Fibroblast of skin of back (primary cell): ENCODE results near the gene GTF2IRD1.
"Not testable (repeated sequence)": the region's sequence is repeated elsewhere in the genome, so short reads cannot be mapped to it uniquely, and the experiment has no call there.

ENCODE experiments used
- DNase-seq: peaks from one replicate; pipeline ENCODE4 v3.0.0-alpha.2; 2013

GTF2IRD1 gene

GRCh38 chr7:74493295-74493694 lies 39.6 kb downstream of the GTF2IRD1 start:
- no peak for DNase-seq

- no peak for DNase-seq
These were observed 40.4 kb downstream of the GTF2IRD1 start for GRCh38 chr7:74494076-74494548.

DNA sequence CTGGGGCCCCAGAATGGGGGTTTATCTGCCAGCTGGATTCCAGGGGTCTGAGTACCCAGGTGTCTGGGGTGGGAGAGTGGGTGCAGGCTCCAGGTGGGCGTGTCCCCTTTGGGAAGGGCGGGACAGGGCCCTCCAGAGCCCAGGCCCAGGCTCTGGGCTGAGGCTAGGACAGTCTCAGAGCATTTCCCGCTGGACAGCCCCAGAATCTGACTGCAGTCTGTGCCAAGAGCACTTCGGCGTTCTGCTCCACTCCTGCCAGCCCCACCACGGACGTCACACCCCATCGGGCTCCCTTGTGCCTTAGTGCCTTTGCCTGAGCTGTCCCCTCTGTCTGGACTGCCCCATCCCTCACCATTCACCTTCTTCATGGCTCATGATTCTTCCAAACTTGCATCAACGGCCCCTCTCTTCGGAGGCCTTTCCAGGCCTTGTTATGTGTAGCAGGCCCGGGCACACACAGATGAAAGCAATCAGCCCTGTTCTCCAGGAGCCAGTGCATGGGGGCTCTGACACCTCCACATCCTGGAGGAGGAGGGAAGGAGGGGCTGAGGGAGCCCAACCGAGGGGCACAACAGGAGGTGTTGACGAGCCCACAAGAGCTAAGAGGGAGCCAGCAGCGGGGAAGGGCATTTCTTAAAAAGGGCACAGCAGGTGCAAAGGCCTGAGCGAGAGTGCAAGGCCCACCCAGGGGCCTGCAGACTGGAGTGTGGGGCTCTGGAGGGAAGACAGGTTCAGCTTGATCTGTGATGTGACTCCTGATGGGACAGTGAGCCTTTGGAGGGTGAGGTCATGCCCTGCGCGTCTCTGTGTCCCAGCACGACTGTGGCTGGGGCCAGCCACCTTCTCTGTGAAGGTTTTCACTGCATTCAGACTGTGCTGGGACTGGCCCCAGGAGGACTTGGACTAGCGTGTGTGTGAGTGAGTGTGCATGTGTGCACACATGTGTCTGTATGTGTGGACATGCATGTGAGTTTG lies 41.7 kb downstream of the GTF2IRD1 start:
- no peak for DNase-seq

DNA sequence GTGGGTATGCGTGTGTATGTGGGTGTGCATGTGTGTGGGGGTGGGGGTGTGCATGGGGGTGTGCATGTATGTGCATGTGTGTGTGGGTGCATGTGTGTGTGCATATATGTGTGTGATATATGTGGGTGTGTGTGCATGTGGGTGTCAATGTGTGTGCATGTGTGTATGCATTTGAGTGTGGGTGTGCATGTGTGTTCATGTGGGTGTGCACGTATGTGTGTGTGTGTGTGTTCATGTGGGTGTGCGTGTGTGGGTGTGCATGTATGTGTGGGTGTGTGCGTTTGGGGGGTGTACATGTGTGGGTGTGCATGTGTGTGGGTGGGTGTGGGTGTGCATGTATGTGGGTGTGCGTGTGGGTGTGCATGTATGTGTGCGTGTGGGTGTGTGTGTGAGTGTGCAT lies 42.6 kb downstream of the GTF2IRD1 start:
- DNase-seq = no peak

DNA sequence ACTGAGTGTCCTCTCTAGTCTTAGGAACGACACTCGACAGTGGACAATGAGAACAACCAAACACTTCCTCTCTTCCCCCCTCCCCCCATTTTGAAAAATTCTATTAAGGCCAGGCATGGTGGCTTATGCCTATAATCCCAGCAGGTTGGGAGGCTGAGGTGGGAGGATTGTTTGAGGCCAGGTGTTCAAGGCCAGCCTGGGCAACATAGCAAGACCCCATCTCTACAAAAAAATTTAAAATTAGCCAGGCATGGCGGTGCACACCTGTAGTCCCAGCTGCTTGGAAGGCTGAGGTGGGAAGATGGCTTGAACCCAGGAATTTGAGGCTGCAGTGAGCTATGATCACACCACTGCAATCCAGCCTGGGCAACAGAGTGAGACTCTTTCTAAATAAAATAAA lies 43.1 kb downstream of the GTF2IRD1 start:
- not testable (repeated sequence) for DNase-seq

DNA sequence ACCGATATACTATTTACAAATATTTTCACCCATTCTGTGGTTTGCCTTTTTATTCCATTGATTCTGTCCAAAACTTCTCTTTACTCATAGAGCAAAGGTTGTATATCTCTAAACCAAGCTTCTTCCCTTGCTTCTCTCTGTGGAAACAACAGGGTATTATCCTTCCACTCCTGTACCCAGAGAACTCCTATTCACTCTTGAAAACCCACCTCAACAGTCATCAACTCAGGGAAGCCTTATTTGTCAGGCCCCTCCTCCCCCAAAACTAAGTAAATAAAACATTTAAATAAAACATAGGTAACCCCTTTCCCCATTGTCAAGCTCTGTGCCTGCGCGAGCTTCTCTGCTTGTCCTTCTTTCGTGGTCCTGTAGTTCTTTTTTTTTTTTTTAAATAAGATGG lies 44.6 kb downstream of the GTF2IRD1 start:
- no peak for DNase-seq

DNA sequence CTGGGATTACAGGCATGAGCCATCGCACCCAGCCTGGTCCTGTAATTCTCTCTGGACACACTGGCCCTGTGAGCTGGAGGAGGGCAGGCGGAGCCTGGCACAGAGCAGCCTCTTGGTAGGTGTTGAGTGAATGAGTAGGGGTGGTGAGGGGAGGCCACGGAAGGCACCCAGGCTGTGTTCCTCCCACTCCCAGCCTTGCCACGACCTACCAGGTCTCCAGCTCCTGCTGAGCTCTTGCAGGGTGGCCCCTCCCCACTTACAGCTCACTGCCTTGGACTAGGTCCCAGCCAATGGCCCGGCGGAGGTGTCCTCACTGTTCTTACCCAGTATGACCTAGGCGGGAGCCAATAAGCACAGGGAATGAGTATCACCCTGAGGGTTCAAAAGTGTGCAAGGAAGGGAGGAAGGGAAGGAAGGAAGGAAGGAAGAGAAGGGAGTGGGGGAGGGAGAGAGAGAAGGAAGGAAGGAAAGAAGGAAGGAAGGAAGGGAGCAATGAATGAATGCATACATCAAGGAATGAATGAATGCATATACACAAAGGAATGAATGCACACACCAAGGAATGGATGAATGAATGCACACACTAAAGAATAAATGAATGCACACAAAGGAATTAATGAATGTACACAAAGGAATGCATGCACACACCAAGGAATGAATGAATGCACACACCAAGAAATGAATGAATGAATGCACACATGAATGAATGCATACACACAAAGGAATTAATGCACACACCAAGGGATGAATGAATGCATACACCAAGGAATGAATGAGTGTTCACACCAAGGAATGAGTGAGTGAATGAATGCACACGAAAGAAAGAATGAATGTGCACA lies 45.5 kb downstream of the GTF2IRD1 start:
- no peak for DNase-seq

GRCh38 chr7:74499835-74500388 lies 46.2 kb downstream of the GTF2IRD1 start:
- DNase-seq = no peak

DNA sequence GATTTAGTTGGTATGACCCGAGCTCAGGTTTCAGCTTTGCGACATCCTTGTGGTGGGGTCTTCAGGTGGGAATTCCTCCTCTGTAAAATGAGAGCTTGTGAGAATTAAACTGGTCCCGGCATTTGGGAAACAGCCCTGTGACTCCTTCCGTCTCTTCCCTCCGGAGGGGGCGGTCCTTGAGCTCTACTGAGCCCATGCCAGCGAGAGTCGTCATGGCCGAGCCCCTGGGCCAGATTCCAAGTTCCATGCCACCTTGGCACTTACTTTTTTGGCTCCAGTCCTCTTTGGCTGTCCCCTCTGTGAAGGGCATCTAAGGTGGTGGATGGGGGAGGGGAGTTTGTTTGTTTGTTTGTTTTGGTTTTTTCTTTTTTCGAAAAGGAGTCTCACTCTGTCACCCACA lies 47.6 kb downstream of the GTF2IRD1 start:
- DNase-seq = no peak

DNA sequence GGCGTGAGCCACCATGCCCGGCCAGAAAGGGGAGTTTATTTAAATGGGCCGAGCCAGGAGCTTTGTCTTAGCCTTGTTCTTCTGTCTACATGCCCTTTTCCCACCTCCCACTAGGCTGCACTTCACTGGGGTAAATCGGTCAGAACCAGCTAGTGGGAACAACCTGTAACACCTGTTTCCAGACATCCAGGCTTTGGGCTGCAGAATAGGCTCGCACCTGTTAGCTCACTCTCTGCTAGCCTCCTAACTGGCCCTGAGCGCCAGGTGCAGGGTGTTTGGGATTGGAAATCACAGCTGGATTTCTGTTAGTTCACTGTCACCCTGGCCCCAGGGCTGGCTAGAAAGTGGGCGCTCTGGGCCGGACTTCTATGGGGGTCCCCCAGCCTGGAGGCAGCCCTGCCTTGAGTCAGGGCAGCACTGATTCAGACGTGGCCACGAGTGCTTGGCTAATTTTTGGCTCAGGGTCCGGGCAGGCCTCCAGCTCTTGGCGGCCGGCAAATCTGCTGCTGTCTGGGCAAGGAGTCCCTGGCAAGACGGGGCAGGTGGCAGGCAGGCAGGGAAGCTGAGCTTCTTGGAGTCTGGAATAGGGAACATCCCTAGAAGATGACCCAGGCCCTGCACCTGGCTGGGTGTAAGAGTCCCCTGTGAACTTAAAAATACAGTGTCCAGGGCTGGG lies 48.6 kb downstream of the GTF2IRD1 start:
- no peak for DNase-seq

DNA sequence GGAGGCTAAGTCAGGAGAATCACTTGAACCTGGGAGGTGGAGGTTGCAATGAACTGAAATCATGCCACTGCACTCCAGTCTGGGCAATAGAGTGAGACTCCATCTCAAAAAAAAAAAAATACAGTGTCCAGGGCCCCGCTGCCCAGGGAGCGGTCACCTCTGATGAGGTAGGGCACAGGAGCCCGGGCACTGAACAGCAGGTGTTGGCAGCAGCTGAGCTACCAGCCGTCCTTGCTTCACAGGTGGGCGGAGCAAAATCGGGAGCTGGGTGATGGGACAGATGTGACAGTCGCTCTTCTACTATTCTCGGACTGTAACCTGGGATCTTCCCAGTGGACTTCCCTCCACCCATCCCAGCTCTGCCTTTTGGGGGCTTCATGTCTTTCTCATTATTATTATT lies 49.4 kb downstream of the GTF2IRD1 start:
- DNase-seq = no peak

DNA sequence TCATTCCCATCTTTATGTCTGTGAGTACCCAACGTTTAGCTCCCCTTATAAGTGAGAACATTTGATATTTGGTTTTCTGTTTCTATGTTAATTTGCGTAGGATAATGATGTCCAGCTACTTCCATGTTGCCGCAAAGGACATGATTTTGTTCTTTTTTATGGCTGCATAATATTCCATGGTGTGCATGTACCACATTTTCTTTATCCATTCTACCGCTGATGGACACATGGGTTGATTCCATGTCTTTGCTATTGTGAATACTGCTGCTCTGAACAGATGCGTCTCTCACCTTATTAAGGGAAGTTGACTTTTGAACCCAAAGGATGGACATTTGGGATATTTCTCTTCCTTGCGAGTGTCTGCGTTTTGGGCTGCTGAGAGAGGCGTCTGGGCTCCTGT lies 50.2 kb downstream of the GTF2IRD1 start:
- DNase-seq = no peak

DNA sequence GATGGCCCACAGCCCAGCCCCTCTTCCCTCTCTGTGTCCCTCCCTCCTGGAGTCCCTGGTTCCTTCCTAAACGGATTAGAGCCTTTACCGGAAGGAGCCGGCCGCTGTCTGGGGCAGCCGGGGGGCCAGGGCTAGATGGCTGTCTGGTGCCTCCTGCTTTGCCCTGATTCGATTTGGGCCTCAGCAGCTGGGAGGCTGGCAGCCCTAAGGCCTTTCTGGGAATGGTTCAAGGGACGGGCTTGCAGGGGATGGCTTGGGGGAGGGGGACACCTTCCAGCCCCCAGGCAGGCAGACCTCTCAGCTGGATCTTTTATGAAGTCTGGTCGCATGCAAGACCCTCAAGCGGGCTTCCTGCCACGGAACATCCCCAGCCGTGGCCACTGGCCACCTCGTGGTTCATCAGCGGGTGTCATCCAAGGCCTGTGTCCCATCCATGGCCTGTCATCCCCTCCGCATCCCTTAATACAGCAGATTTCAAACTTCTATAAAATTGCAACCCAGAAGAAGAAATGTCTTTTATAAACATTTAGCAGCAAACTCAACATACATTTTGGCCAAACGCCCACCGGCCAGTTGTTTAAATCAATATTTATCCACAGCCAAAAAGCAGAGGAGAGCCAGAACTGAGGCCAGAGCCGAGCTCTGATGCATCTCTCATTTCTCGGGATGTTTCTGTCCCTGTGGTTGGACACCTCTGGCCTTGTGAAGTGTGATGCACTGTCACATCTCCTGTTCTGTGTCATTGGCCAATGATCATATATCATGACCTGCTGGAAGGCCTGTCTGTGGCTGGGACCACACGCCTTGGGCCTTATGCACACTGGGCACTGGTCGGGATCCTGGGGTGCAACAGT lies 52.0 kb downstream of the GTF2IRD1 start:
- peak; percentile 10 for DNase-seq

DNA sequence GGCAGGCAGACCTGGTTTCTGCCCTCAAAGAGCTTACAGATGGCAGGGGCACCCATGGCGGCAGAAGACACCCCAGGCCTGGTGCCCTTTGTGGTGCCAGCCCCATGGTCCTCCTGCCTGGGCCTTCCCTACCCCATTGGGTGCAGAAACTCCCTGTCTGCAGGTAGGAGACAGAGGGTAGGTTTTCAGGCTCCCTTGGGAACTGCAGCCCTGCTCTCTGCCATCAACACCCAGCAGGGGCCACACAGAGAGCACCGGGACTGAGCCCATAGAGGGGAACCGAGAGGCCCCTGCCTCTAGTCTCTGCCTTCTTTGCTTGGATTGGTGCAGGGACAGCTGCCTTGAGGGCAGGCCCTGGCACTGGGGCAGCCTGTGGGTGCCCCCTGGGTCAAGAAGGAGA lies 52.6 kb downstream of the GTF2IRD1 start:
- DNase-seq = no peak

DNA sequence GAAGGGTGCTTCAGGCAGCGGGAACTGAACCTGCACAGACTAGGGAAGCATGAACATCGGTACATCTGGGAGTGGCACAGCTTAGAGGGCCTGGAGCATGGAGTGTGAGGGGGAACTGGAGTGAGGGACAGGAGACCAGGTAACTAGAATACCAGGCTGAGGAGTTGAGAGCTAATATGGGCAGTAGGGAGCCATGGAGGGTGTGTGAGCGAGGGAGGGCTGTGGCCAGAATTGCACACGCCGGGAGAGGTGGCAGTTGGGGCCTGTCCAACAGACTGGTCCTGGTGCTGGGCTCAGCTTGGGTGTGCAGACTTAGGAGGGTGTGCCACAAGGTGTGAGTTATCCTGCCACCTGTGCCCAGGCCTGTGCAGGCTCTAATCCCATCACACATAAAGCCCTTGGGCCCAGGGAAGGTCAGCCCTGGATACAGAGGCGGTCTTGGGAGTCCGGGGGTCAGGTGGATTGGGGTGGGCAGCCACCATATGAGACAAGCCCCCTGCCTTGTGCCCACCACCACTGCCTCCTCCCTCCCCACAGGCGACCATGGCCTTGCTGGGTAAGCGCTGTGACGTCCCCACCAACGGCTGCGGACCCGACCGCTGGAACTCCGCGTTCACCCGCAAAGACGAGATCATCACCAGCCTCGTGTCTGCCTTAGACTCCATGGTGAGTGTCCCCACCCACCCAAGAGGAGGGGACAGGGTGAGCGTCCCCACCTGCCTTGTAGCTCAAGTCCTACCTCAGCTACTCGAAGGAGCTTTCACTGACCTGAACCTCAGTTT lies 54.0 kb downstream of the GTF2IRD1 start:
- no peak for DNase-seq

DNA sequence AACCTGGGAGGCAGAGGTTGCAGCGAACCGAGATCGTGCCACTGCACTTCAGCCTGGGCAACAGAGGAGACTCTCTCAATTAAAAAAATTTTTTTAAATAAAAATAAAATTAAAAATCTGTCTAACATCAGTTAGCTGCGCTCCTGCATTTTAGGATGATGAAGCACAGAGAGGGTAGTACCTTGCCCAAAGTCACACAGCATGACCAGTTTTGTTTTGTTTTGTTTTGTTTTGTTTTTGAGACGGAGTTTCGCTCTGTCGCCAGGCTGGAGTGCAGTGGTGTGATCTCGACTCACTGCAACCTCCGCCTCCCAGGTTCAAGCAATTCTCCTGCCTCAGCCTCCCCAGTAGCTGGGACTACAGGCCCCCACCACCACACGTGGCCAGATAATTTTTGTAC lies 55.7 kb downstream of the GTF2IRD1 start:
- not testable (repeated sequence) for DNase-seq

GRCh38 chr7:74511345-74511744 lies 57.6 kb downstream of the GTF2IRD1 start:
- DNase-seq = no peak

DNA sequence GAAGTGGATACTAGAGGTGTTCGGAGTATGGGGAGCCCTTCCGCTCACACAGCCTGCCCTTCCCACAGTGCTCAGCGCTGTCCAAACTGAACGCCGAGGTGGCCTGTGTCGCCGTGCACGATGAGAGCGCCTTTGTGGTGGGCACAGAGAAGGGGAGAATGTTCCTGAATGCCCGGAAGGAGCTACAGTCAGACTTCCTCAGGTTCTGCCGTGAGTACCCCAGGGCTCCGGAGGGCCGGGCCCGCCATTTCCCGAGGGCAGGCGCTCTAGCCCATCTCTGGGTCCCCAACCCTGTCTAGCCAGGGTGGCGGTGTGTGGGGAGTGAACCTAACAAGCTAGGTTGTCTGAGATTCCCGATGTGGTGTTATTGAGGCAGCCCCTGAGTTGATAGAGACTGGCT lies 59.1 kb downstream of the GTF2IRD1 start:
- no peak for DNase-seq

- no peak for DNase-seq
These were observed 60.5 kb downstream of the GTF2IRD1 start for GRCh38 chr7:74514131-74514591.

DNA sequence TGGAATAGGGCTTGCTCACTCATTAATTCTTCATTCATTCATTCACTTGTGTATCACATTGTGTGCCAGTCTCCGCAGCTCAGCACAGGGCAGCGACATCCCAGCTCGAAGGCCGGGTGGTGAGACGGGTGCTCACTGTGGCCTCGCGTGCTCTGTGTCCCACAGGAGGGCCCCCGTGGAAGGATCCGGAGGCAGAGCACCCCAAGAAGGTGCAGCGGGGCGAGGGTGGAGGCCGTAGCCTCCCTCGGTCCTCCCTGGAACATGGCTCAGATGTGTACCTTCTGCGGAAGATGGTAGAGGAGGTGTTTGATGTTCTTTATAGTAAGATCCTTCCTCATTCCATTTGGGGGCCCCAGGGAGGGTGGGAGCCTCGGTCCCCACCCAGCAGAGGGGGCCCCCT lies 61.6 kb downstream of the GTF2IRD1 start:
- DNase-seq = no peak

DNA sequence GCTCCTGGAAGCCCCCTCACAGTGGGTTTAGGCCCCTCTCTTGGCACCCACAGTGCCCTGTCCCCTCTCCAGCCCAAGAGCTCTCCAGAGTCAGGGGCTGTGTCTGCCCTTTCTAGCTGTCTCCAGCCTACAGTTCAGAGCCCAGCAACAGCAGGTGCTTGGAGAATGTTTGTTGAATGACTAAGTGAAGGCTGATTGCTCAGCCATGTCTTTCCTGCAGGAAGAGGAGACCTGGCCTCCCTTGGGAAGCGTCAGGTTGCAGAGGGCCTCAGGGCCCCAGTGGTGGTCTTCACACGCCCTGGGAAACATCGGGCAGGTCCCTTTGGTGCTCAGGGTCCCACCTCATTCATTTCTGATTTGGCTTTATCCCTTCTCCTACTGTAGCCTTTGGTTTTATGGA lies 62.5 kb downstream of the GTF2IRD1 start:
- DNase-seq = no peak
